ENCODE results near the gene AGAP1.

AGAP1 gene

GRCh38 chr2:235492850-235493344 lies 946 bp upstream of the AGAP1 start:
- DNase-seq (ENCODE audit: low read depth) = no peak

DNA sequence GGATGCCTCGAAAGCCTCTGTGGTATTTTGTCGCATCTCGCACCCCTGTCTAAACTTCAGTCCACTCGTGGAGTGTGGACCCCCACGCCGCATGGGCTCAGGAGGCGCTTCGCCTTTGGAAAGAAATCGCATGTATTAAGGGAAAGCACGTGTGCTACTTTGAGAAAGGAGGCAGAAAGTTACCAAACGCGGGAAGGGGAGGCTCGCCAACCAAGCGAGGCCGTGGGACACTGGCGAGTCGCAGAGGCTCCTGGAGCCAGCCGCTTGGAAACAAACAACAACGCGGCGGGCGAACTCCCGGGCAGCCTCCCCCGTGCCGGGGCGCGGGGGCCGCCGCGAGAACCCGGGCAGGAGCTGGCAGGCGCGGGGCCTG lies 455 bp upstream of the AGAP1 start:
- peaks cover 21% of the 10 kb centered on the region for H3K4me1 ChIP-seq (ENCODE audit: control insufficient read depth, insufficient read depth, low read length)
- no peaks in the 10 kb centered on the region for H3K27me3 ChIP-seq (replicated peaks; ENCODE audit: control insufficient read depth, insufficient read depth, low read length)
- no peaks in the 10 kb centered on the region for H3K36me3 ChIP-seq (ENCODE audit: control insufficient read depth, insufficient read depth, low read length, severe bottlenecking)
- H3K4me3 ChIP-seq (ENCODE audit: low read length) = peak overlapping the region; percentile 84
- DNase-seq (ENCODE audit: low read depth) = no peak
- no peaks in the 10 kb centered on the region for H3K9me3 ChIP-seq (ENCODE audit: control insufficient read depth, low read length)
- H3K9ac ChIP-seq (ENCODE audit: low read length) = peak overlapping the region; percentile 85

More at GRCh38 chr2:235492850-235493344, 946 bp upstream of the AGAP1 start:
- Histone ChIP-seq H3K36me3 (ENCODE audit: control insufficient read depth, insufficient read depth, low read length, severe bottlenecking) (no peaks in the 10 kb centered on the region), H3K4me1 (ENCODE audit: control insufficient read depth, insufficient read depth, low read length) (peaks cover 21% of the 10 kb centered on the region), H3K27me3 (replicated peaks; ENCODE audit: control insufficient read depth, insufficient read depth, low read length) (no peaks in the 10 kb centered on the region), H3K9ac (ENCODE audit: low read length) (peak overlapping the region; percentile 85), H3K9me3 (ENCODE audit: control insufficient read depth, low read length) (no peaks in the 10 kb centered on the region), H3K4me3 (ENCODE audit: low read length) (peak overlapping the region; percentile 84)

DNA sequence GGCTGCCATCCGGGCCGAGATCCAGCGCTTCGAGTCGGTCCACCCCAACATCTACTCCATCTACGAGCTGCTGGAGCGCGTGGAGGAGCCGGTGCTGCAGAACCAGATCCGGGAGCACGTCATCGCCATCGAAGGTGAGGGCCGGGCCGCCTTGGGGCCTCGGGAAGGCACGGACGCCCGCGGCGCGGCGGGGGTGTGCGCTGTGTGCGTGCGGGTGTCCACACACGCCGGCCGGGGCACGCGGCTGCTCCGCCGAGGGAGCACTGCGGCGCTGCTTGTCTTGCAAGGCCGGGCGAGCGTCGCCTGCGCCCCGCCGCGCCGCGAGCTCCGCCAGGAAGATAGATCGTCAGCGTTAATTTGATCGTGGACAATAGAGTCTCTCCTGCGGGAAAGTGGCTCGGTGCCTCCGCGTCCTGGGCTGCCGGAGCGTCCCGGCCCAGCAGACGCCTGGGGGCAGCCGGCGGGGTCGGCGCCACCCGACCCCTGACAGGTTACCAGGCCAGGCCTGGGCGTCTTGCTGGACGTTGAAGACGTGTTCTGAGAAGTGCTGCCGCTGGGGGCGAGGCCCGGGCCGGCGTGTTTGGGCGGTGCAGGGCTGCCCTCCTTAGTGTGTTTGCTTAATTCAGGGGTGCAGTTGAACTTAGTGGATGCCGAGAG lies 1.0 kb downstream of the AGAP1 start:
- H3K4me1 ChIP-seq (ENCODE audit: control insufficient read depth, insufficient read depth, low read length) = peaks cover 21% of the 10 kb centered on the region
- DNase-seq (ENCODE audit: low read depth) = peak; percentile 81

GRCh38 chr2:235495373-235496238 lies 1.8 kb downstream of the AGAP1 start:
- Histone ChIP-seq H3K27me3 (replicated peaks; ENCODE audit: control insufficient read depth, insufficient read depth, low read length) (no peaks in the 10 kb centered on the region), H3K9me3 (ENCODE audit: control insufficient read depth, low read length) (no peaks in the 10 kb centered on the region), H3K4me1 (ENCODE audit: control insufficient read depth, insufficient read depth, low read length) (peaks cover 21% of the 10 kb centered on the region), H3K4me3 (ENCODE audit: low read length) (peak overlapping the region; percentile 84), H3K36me3 (ENCODE audit: control insufficient read depth, insufficient read depth, low read length, severe bottlenecking) (no peaks in the 10 kb centered on the region), H3K9ac (ENCODE audit: low read length) (peak overlapping the region; percentile 82)
- DNase-seq (ENCODE audit: low read depth) = no peak

More for the DNA sequence above, 1.0 kb downstream of the AGAP1 start:
- H3K9me3 ChIP-seq (ENCODE audit: control insufficient read depth, low read length) = no peaks in the 10 kb centered on the region
- H3K36me3 ChIP-seq (ENCODE audit: control insufficient read depth, insufficient read depth, low read length, severe bottlenecking) = no peaks in the 10 kb centered on the region
- H3K27me3 ChIP-seq (replicated peaks; ENCODE audit: control insufficient read depth, insufficient read depth, low read length) = no peaks in the 10 kb centered on the region
- H3K4me3 ChIP-seq (ENCODE audit: low read length) = peak overlapping the region; percentile 84
- peak overlapping the region; percentile 82 for H3K9ac ChIP-seq (ENCODE audit: low read length)

GRCh38 chr2:235496239-235496621 lies 2.4 kb downstream of the AGAP1 start:
- Histone ChIP-seq H3K9me3 (ENCODE audit: control insufficient read depth, low read length) (no peaks in the 10 kb centered on the region), H3K4me1 (ENCODE audit: control insufficient read depth, insufficient read depth, low read length) (peaks cover 26% of the 10 kb centered on the region), H3K4me3 (ENCODE audit: low read length) (peak overlapping the region; percentile 84), H3K36me3 (ENCODE audit: control insufficient read depth, insufficient read depth, low read length, severe bottlenecking) (no peaks in the 10 kb centered on the region), H3K9ac (ENCODE audit: low read length) (no peak overlapping the region), H3K27me3 (replicated peaks; ENCODE audit: control insufficient read depth, insufficient read depth, low read length) (no peaks in the 10 kb centered on the region)
- no peak for DNase-seq (ENCODE audit: low read depth)

- H3K9me3 ChIP-seq (ENCODE audit: control insufficient read depth, low read length) = no peaks in the 10 kb centered on the region
- no peaks in the 10 kb centered on the region for H3K36me3 ChIP-seq (ENCODE audit: control insufficient read depth, insufficient read depth, low read length, severe bottlenecking)
- H3K4me1 ChIP-seq (ENCODE audit: control insufficient read depth, insufficient read depth, low read length) = peaks cover 29% of the 10 kb centered on the region
- H3K9ac ChIP-seq (ENCODE audit: low read length) = no peak overlapping the region
- no peak for DNase-seq (ENCODE audit: low read depth)
- no peak overlapping the region for H3K4me3 ChIP-seq (ENCODE audit: low read length)
- no peaks in the 10 kb centered on the region for H3K27me3 ChIP-seq (replicated peaks; ENCODE audit: control insufficient read depth, insufficient read depth, low read length)
These were observed 3.3 kb downstream of the AGAP1 start for GRCh38 chr2:235497096-235497495.

DNA sequence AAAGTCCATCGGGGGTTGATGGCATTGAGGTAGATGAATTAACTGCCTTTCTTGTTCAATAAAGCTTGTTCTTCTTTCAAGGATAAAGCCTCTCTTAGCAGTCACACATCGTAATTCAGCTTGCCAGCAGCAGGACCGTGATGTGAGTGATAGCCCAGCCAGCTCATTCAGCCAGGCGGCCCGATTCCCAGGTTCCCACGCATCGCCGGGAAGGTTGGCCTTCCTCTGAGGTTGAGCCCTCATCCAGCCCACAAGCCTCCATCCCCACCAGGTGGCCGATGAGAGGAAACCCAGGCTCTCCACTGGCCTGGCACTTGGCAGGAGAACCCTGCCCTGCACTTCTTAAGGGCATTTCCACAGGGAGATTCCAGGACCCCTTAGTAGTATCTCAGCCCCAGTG lies 4.7 kb downstream of the AGAP1 start:
- Histone ChIP-seq H3K9me3 (ENCODE audit: control insufficient read depth, low read length) (no peaks in the 10 kb centered on the region), H3K4me3 (ENCODE audit: low read length) (no peak overlapping the region), H3K9ac (ENCODE audit: low read length) (no peak overlapping the region), H3K27me3 (replicated peaks; ENCODE audit: control insufficient read depth, insufficient read depth, low read length) (no peaks in the 10 kb centered on the region), H3K4me1 (ENCODE audit: control insufficient read depth, insufficient read depth, low read length) (peaks cover 23% of the 10 kb centered on the region), H3K36me3 (ENCODE audit: control insufficient read depth, insufficient read depth, low read length, severe bottlenecking) (no peaks in the 10 kb centered on the region)
- no peak for DNase-seq (ENCODE audit: low read depth)

- Histone ChIP-seq H3K9me3 (ENCODE audit: control insufficient read depth, low read length) (no peaks in the 10 kb centered on the region), H3K4me1 (ENCODE audit: control insufficient read depth, insufficient read depth, low read length) (peaks cover 23% of the 10 kb centered on the region), H3K4me3 (ENCODE audit: low read length) (no peak overlapping the region), H3K36me3 (ENCODE audit: control insufficient read depth, insufficient read depth, low read length, severe bottlenecking) (no peaks in the 10 kb centered on the region), H3K9ac (ENCODE audit: low read length) (no peak overlapping the region), H3K27me3 (replicated peaks; ENCODE audit: control insufficient read depth, insufficient read depth, low read length) (no peaks in the 10 kb centered on the region)
- DNase-seq (ENCODE audit: low read depth) = no peak
These were observed 5.3 kb downstream of the AGAP1 start for GRCh38 chr2:235498946-235499812.

DNA sequence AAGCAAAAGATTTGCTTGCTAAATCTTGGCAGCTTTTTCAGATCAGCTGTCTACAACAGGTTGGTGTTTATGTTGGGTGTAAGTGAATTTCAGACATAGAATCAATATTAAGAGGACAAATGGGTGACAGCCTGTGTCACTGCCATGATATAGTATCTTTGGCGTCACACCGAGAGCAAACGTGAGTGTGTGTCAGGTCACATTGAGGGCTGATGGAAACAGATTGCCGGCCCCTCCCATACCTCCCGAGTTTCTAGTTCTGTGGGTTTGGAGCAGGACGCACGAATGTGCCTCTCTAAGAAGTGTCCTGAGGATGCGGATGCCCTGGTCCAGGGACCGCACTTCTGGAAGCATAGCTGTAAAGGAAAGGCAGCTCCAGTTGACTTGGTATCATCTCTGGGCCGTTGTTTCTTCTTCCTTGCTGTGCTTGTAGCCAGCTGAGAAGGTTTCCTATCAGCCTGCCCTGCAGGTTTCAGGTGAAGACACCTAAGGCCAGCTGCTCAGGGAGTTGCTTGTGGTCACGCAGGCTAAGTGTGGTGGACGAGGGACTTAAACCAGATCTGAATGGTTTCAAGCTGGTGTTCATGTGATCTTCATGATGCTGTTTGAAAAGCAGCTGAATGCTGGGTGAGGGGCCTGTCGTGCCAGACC lies 6.4 kb downstream of the AGAP1 start:
- no peak overlapping the region for H3K9ac ChIP-seq (ENCODE audit: low read length)
- H3K27me3 ChIP-seq (replicated peaks; ENCODE audit: control insufficient read depth, insufficient read depth, low read length) = no peaks in the 10 kb centered on the region
- no peaks in the 10 kb centered on the region for H3K9me3 ChIP-seq (ENCODE audit: control insufficient read depth, low read length)
- no peak overlapping the region for H3K4me3 ChIP-seq (ENCODE audit: low read length)
- peaks cover 25% of the 10 kb centered on the region for H3K4me1 ChIP-seq (ENCODE audit: control insufficient read depth, insufficient read depth, low read length)
- no peak for DNase-seq (ENCODE audit: low read depth)
- H3K36me3 ChIP-seq (ENCODE audit: control insufficient read depth, insufficient read depth, low read length, severe bottlenecking) = no peaks in the 10 kb centered on the region

GRCh38 chr2:235500761-235501672 lies 7.2 kb downstream of the AGAP1 start:
- Histone ChIP-seq H3K27me3 (replicated peaks; ENCODE audit: control insufficient read depth, insufficient read depth, low read length) (no peaks in the 10 kb centered on the region), H3K4me3 (ENCODE audit: low read length) (no peak overlapping the region), H3K9ac (ENCODE audit: low read length) (no peak overlapping the region), H3K9me3 (ENCODE audit: control insufficient read depth, low read length) (no peaks in the 10 kb centered on the region), H3K4me1 (ENCODE audit: control insufficient read depth, insufficient read depth, low read length) (peaks cover 17% of the 10 kb centered on the region), H3K36me3 (ENCODE audit: control insufficient read depth, insufficient read depth, low read length, severe bottlenecking) (no peaks in the 10 kb centered on the region)
- peak; percentile 56 for DNase-seq (ENCODE audit: low read depth)
